Activated T-helper 1 cell treated with anti-CD3 and anti-CD28 coated beads, Interleukin-2, amount 50 U/mL, for 16 hours (primary cell): Measurements from ENCODE around the gene ZNF865.

Experiments used
- DNase-seq, 2 donors: peaks; one replicate each; pipeline ENCODE4 v3.0.0-alpha.2; 2020; ENCODE audit warnings: low read depth in 1 of 2, low spot score in 1 of 2

ZNF865 gene

DNA sequence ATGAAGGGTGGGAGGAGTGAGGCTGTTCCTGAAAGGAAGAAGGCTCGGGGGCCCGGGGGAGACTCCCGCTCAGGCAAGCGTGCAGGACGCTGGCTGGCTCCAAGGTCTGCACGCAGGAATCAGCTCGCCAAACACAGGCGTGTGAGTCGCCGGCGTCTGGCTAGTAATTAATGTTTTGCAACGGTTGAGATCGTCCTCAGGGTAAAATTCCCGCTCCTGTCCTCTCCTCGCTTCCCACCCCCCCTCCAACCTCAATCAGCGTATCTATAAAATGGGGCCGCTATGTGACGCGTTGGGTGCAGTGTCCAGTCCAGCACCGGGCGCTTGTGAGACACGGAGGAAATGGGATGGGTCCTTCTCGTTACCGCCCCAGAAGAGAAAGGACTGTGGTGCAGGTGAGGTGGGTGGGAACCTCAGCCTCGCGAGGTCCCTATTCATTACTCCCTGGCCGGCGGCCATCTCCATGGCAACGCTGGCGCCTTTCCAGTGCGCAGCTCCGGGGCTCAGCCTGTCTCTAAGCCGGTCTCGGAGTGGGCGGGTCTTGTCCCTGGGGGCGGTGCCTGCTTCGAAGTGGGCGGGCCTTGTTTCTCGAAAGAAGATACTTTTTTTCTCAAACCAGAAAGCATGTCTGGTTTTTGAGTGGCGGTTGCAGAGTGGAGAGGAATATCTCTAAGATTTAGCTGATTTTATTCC, 18.3 kb upstream of the ZNF865 start:
- peak; percentile 79 to 83 for DNase-seq

DNA sequence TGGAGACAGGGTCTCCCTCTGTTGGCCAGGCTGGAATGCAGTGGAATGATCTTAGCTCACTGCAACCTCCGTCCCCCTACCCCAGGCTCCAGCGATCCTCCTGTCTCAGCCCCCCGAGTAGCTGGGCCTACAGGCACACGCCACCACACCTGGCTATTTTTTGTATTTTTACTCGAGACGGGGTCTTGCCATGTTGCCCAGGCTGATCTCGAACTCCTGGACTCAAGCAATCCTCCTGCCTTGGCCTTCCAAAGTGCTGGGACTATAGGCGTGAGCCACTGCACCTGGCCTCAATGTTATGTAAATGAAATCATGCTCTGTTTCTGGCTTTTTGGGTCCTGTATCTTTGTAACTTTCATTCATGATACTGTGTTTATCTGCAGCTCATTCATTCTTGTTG, 16.7 kb upstream of the ZNF865 start:
- DNase-seq = no peak

DNA sequence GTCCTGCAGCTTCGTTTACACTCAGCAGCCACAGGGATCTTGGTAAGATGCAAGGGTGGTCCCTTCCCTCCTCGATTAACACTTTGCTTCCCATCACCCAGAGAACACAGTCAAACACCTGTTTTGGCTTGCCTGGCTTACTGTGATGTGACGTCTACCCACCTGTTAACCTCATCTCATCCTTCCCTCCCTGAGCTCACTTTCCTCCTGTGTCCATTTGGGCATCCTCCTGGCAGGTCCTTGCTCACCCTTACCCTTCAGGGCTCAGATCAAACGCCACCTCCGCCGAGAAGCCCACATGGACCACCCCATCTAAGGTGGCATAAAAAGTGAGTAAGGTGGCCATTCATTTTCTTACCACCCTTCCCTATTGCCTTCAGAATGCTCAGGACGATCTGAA, 15.3 kb upstream of the ZNF865 start:
- DNase-seq = no peak

DNA sequence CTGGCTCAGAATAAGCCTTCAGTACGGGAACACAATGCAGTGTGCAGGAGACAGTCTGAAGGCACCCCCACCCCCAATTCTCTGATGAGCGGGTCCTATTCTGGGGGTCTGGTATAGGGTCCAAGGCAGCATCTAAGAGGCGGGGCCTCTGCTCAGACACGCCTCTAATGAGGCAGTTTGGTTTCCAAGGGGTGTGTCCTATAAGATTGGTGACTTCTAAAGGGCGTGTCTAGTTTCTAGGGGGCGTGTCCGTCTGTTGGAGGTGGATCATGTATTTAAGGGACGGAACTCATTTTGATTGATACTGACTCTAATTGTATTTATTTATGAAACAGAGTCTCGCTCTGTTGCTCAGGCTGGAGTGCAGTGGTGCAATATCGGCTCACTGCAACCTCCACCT, 14.8 kb upstream of the ZNF865 start:
- DNase-seq = no peak

DNA sequence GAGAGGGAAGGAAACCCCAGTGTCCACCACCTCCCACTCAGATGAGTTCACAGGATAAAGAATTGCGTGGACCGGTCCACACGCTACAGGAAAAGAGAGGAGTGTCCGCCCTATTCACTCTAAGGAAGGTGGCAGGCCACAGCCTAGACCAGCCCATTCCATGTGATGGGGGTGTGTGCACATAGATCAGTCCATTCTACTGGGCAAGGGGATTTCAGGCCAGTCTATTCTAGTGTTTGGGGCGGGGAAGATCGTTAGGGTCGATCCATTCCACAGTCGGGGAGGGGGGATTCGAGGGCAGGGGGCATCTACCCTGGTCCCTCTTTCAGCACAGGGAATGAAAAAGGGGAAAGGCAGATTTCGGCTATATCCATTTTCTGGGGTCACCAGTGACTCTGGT, 13.9 kb upstream of the ZNF865 start:
- DNase-seq = no peak

DNA sequence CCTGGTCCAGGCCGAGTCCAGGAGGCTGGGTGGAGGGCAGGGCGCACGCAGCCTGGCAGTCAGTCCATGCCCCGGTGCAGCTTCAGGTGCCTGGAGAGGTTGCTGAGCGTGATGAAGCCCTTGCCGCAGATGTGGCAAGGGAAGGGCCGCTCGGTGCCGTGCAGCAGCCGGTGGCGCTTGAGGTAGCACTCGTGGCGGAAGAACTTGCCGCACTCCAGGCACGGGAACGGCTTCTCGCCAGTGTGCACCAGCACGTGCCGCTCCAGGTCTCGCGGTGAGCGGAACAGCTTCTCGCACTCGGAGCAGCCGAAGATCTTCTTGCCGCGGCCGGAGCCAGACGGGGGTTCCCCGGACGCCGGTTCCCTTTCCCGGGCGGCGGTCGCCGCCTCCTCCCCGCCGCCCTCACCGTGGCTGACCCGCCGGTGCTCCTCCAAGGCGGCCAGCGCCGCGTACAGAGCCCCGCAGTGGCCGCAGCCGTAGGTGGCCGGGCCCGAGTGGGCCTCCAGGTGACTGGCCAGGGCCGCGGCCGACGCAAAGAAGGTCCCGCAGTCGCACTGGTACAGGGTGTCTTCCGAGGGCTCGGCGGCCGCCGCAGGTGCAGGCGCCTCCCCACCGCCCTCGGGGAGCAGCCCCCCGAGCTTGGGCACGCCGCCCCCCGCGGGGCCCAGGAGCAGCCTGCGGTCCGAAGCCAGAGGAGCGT, 12.9 kb upstream of the ZNF865 start:
- no peak for DNase-seq

DNA sequence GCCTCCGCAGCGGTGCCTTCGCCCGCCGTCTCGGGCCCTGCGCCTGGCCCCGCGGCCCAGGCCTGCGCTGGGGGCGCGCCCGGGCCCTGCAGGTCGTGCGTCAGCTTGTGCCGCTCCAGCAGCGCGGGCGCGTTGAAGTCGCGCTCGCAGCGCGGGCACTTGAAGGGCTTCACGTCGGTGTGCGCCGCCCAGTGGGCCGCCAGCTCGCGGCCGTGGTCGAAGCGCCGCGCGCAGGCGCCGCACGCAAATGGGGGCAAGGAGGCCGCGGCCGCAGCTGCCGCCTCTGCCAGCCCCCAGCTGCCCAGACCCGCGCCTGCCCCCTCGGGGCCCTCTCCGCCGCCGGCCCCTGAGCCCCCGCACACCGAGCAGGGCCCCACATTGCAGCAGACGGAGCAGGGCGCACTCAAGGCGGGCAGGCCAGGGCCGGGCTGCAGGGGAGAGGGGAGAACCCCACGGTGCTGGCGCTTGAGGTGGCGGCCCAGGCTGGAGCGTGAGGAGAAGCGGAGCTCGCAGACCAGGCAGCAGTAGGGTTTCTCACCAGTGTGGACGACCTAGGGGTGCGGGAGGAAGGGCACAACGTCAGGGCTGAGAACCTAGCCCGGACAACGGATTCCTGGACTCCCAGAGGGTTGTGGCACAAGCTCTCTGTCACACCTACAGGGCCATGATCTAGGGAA, 12.2 kb upstream of the ZNF865 start:
- no peak for DNase-seq

DNA sequence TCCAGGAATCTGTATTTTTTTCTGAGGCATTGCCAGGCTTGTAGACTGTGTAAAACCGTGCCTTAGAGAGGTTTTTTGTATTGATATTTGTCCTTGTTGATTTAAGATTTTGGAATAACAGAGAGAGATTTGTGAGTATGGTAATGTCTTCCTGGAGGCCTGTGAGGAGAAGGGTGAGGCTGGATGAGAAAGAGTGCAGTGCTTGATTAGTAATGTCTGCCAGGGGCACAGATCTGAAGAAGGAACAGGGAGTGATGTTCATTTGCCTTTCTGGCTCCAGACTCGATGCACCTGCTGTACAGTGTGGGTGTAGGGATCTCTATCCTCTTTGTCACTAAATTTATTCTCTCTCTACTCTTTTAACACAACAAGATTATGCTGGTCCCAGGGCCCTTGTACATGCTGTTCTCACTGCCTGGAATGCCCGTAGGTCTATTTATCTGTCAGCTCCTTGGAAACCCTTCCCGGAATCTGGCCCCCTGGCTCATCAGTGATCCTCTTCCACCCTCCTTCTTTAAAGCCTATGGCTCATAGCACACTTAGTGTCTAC, 10.4 kb upstream of the ZNF865 start:
- DNase-seq = no peak

DNA sequence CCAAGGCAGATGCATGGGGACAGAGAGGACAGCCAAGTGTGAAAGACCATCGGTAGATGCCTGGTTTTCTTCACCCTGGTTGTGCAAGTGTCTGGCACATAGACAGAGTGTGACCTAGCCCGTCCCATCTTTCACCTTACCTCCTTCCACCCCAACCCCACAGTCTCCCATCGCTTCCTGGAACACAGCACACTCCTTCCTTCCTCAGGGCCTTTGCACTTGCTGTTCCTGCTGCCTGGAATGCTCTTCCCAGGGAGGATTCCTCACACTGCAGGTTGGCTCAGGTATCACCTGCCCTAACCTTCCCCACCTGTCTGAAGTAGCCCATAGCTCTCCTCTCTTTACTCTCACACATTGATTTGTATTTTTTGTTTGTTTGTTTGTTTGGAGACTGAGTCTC, 9.1 kb upstream of the ZNF865 start:
- no peak for DNase-seq

DNA sequence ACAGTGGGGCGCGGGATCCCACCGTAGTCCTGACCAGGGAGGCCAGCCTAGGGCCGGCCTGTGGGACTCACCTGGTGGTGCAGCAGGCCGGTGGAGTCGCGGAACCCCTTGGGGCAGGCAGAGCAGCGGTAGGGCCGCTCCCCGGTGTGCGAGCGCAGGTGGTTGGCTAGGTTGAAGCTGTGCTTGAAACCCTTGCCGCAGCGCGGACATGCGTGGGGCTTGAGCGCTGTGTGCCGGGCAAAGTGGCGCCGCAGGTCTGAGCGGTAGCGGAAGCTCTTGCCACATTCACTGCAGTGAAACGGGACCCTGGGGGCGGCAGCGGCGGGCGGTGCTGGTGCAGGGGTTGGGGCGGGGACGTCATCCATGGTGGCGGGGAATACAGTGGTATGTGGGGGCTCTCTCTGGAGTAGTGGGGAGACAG, 7.9 kb upstream of the ZNF865 start:
- DNase-seq = no peak

DNA sequence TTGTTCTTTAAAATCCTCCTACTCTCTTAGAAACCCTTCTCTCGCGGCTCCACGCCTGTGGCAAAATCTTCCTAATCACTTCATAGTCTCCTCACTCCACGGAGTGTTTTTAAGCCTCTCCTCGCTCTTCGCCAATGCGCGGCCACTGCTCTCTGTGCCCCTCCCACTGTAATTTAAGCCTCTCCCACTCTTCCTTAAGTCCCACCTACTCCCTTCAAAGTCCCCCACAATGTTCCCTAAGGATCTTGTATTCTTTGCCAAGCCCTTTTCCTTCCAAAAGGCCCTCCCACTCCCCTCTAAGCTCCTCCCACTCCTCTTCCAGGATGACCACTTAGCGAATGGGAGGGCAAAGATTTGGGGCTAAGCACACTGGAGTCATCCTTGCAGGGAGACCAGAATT, 7.4 kb upstream of the ZNF865 start:
- no peak for DNase-seq

DNA sequence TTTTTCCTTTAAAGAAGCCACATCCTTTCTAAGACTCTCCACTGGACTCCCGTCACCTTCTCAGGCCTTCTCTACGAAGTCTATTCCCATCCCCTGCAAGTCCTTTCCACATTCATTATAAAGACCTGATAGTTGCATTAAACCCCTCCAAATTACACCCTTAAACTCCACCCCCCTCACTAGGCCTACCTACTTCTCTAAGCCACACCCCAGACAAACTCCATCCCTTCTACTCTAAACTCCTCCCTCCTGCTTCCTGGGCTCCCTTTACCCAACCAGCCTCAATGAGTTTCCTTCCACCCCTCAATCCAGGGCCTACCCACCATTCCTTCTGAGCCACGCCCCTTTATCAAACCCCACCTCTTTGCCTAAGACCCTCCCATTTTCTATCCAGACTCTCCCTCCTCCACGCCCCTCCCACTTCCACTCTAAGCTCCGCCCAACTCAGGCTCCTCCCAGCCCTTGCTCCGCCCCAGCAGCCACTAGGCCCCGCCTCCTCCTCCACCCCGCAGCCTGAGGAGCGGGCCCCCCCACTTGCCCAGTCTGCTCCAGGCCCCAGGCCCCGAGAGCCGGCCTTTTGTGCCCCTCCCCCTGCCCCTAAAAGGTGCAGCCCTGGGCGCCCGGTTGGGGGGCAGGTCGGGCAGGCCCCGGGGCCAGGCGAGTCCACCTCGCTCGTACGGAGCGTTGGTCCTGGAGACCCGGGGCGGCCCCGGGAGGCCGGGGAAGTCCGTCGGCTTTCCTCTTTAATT, 6.6 kb upstream of the ZNF865 start:
- peak; percentile 74 to 86 for DNase-seq

DNA sequence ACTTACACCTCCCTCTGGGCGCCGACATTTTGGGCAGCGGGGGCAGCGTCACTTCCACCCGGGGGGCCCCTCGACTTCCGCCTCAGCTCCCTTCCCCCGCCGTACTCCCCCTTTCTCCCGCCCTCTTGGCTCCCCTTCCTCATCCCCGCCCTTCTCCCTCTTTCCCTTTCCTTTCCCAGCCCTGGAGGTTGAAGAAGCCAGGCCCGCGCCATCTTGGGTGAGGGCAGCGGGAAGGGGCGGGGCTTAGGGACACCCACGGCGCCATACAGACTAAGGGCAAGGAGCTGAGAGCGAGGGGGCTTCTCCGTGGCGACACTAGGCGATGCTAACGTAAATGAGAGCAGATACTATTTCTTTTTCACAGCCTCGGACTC, 6.0 kb upstream of the ZNF865 start, which contains the start of gene FIZ1:
Gene FIZ1, minus strand, starts transcription at position 50 of the 374 bp plus-strand sequence. CDS start 1,652 bp downstream, outside the sequence.
- peak; percentile 89 to 92 for DNase-seq

DNA sequence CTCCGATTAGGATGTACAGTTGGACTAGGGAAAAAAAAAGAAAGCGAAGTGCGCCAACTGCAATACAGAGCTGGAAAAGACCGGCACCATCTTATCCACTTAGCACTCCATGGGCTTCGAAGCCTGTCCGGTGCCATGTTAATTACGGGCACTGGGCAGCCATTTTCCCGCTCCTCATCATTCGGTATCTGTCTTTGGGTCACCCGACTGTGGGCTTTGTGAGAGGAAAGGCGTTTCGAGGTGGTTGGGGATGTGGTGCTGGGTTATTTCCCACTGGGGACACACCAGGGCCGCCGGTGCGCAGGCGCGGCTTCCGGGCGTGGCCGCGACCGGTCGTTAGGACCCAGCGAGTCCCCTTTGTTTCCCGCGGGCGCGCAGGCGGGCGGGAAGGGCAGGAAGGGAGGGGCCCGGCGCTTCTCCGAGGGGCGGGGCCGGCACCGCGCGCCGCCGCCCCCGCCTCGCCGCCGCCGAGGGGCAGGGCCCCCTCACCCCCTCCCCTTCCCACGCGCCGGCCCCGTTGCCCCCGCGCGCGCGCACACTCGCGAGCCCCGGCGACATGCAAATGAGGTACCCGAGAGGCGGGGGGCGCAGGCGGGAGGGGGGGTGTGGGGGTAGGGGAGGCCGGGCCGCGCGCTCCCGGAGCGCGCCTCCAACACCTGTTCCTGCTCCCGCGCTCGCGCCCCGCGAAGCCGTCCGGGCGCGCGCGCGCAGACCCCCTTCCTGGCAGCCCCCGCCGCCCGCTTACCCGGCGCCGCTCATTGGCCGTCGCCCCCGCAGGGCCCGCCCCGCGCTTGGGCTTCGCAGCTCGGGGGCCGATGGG, 5.4 kb upstream of the ZNF865 start, which contains the start of gene ZNF524:
Gene ZNF524, plus strand, starts transcription at position 447 of the 820 bp plus-strand sequence. CDS start 1,825 bp downstream, outside the sequence.
- DNase-seq = peak; percentile 60 to 77

DNA sequence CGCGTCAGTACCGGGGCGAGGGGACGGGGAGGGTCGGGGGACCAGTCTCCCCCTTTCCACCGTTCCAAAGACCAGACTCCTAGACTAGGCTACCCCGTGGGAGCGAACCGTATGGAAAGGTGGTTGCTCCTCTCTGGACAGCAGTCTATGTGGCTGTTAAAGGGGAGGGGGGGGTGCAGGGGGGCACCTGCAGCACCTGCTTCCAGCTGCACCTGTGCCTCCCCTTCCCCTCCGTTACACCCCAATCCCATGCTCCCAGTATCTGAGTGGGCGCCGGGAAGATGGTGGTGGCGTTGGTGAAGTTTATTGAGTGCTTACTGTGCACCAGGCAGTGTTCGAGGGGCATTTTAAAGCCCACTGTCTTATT, 4.8 kb upstream of the ZNF865 start:
- DNase-seq = no peak

DNA sequence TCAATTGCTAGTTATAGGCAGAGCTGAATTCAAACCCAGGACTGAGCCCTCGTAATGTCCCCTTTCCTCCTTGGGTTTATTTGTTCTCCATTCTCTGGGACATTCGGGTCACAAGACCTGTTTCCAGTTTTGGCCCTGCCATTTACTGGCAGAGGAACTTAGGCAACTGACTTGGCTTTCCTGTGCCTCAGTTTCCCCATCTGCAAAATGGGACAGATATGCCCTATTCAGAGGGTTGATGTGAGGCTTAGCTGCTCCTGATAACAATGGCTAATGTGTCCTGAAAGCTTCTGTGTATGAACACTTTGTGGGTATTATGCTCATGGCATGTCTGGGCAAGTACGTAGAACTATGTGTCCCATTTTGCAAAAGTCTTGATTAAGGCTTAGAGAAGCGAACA, 4.4 kb upstream of the ZNF865 start:
- no peak for DNase-seq

DNA sequence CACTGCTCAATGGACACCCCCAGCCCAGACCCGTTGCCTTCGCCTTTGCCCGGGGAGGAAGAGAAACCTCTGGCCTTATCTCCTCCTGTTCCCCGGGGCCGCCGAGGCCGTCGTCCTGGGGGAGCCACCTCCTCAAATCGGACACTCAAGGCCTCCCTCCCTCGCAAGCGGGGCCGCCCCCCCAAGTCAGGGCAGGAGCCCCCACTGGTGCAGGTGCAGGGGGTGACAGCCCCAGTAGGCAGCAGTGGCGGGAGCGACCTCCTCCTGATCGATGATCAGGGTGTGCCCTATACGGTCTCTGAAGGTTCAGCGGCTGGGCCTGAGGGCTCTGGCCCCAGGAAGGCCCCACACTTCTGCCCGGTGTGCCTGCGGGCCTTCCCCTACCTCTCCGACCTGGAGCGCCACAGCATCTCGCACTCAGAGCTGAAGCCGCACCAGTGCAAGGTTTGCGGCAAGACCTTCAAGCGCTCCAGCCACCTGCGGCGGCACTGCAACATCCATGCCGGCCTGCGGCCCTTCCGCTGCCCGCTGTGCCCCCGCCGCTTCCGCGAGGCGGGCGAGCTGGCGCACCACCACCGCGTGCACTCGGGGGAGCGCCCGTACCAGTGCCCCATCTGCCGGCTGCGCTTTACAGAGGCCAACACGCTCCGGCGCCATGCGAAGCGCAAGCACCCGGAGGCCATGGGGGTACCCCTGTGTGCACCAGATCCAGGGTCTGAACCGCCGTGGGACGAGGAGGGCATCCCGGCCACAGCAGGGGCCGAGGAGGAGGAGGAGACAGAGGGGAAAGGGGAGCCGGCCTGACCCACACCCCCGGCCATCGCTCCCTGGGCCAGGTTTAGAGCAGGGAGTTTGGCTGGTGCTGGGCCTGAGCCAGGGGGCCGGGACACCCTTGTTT, 3.1 kb upstream of the ZNF865 start:
- no peak for DNase-seq

DNA sequence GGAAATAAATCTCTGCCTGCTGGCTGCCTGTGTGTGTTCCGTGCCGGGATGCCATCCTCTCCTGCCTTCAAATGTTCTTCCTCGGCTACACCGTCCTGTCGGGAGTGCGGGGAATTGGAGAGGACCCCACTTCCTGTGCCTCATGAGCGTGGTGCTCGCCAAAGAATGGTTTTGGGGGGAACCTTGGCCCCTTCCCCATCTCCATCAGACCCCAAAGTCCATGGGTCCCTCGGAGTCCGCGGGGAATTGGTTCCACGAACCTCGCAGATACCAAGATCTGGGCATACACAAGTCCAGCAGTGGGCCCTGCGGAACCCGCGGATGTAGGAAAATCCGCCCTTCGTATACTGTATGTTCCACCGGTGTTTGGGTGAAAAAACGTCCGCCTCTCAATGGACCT, 2.3 kb upstream of the ZNF865 start:
- DNase-seq = no peak

DNA sequence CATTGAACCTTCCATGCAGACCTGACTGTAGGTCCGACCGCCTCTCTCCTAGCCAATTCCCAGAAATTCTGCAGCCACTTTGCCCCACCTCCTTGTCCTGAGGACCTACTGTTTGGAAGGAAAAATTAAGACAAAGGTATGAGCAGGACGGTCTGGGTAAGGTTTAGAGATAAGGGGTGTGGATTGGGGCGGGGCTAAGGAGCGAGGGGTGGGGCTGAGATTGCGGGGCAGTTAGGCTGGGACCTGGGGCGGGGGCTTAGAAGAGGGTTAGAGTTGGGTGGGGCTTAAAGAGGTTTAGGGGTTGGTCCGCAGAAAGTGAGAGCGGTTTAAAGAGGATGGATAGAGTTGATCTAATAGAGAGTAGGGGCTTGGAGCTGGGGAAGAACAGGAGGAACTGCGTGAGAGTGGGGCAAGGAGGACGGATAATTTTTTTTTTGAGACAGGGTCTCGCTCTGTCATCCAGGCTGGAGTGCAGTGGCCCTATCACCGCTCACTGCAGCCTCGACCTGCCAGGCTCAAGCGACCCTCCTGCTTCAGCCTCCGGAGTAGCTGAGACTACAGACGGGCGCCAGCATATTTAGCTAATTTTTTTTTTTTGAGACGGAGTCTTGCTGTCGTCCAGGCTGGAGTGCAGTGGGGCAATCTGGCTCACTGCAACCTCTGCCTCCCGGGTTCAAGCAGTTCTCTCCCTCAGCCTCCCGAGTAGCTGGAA, 1.7 kb upstream of the ZNF865 start:
- no peak for DNase-seq
